ENCODE data around the gene TFDP2. TPM values are rescaled to one million over a fixed set of nuclear protein-coding genes. Genes with fewer than 3 reads are reported as not detected.

The TFDP2 gene
- total and polyA plus RNA-seq, 2 of the 8 experiments (the other 6 are each of a cell fraction or from before 2014, with no cell fraction given) = 41.1 to 119 TPM

GRCh38 chr3:142095841-142096240, 53.5 kb downstream of the TFDP2 start (continued):
- TF ChIP-seq CHD7 (IDR thresholded peaks at IDR 0.05; ENCODE audit: insufficient replicate concordance, low read length) = no peak
- TF ChIP-seq TAF1 (IDR thresholded peaks at IDR 0.05; ENCODE audit: low read depth, low read length) = no peak
- TF ChIP-seq ZNF274 (IDR thresholded peaks at IDR 0.05; ENCODE audit: borderline replicate concordance, extremely low read depth, low read length) = no peak
- TF ChIP-seq EGR1 (IDR thresholded peaks at IDR 0.05; ENCODE audit: borderline replicate concordance, low read depth, low read length) = no peak

Data from H1 (cell line).